ENCODE data around the gene ARHGEF28. TPM values are rescaled to one million over a fixed set of nuclear protein-coding genes. Genes with fewer than 3 reads are reported as not detected.

Gene ARHGEF28
- total and polyA plus RNA-seq, 10 of the 15 experiments (the other 5 are each of a cell fraction or from before 2014, with no cell fraction given) = 0.10 to 0.72 (median 0.22) TPM; not detected in 2

GRCh38 chr5:73812962-73813588, 187.1 kb downstream of the ARHGEF28 start:
- SMC1A ChIA-PET (ENCODE audit: uncharacterized antibody, unreplicated experiment) = interaction anchor here (1.0 to 1.5 kb wide), 2 partner anchors 9 to 276 kb away, joined by 3 read pairs; no protein-coding TSS in a partner anchor
- intact Hi-C loops (cut with micrococcal nuclease; ENCODE audit: unreplicated experiment) = no loop called here
- H3K36me3 ChIP-seq (ENCODE audit: control insufficient read depth in 2 of 2, insufficient read depth in 2 of 2, low read length in 1 of 2) = no peaks in the 10 kb centered on the region
- no peaks in the 10 kb centered on the region for H3K79me2 ChIP-seq (ENCODE audit: control insufficient read depth, insufficient read depth, low read length)
- no peaks in the 10 kb centered on the region for H4K20me1 ChIP-seq (ENCODE audit: control insufficient read depth, insufficient read depth)
- 48% methylated on average over 9 of the region's 9 CpGs for WGBS (ENCODE audit: insufficient coverage, insufficient replicate concordance, low lambda C conversion rate, missing lambda C conversion rate)
- no TSS peak for BruUV-seq (replicated peaks)
- RAD21 ChIA-PET (ENCODE audit: unreplicated experiment) = interaction anchor here (1.3 kb wide), 1 partner anchor 89 kb away, joined by 3 read pairs; no protein-coding TSS in a partner anchor
- no peak overlapping the region for H3K4me2 ChIP-seq (ENCODE audit: control insufficient read depth, insufficient read depth)
- POLR2A ChIA-PET = no interaction called here
- no peaks in the 10 kb centered on the region for H3K4me1 ChIP-seq (ENCODE audit: control insufficient read depth, insufficient read depth, low read length)
- no peak overlapping the region for H3K4me3 ChIP-seq
- CTCF ChIA-PET = interaction anchor here (0.6 to 1.3 kb wide), 6 partner anchors 17 to 900 kb away, joined by 3 to 7 read pairs (median 3); no protein-coding TSS in a partner anchor
- no peak for ATAC-seq
- no peak overlapping the region for H3K9ac ChIP-seq (ENCODE audit: control insufficient read depth, insufficient read depth, low read length)
- TF ChIP-seq RAD51 (IDR thresholded peaks at IDR 0.05) = no peak
- H3K27ac ChIP-seq (ENCODE audit: control insufficient read depth, insufficient read depth) = no peak overlapping the region
- H3K9me3 ChIP-seq (replicated peaks; ENCODE audit: control insufficient read depth, insufficient read depth, low read length) = no peaks in the 10 kb centered on the region
- H3K27me3 ChIP-seq (replicated peaks in 1 of 2; ENCODE audit: control insufficient read depth in 2 of 2, insufficient read depth in 2 of 2, low read length in 1 of 2) = no peaks in the 10 kb centered on the region; a peak in 1 of 4 replicates
- FAIRE-seq = no peak
- DNase-seq (ENCODE audit: low read depth, low spot score) = no peak
- no peak overlapping the region for H2AFZ ChIP-seq (ENCODE audit: control insufficient read depth, low read depth, low read length)
- in situ Hi-C loops (cut with MboI) = no loop called here

- 54% methylated on average over 8 of the region's 8 CpGs for WGBS (ENCODE audit: insufficient coverage, insufficient replicate concordance, low lambda C conversion rate, missing lambda C conversion rate)
- in situ Hi-C loops (cut with MboI) = no loop called here
These were observed 188.3 kb downstream of the ARHGEF28 start for GRCh38 chr5:73814233-73814846.

More at GRCh38 chr5:73814233-73814846, 188.3 kb downstream of the ARHGEF28 start:
- Histone ChIP-seq H3K9me3 (replicated peaks; ENCODE audit: control insufficient read depth, insufficient read depth, low read length) (no peaks in the 10 kb centered on the region), H3K36me3 (ENCODE audit: control insufficient read depth in 2 of 2, insufficient read depth in 2 of 2, low read length in 1 of 2) (no peaks in the 10 kb centered on the region), H4K20me1 (ENCODE audit: control insufficient read depth, insufficient read depth) (no peaks in the 10 kb centered on the region), H2AFZ (ENCODE audit: control insufficient read depth, low read depth, low read length) (no peak overlapping the region), H3K4me3 (no peak overlapping the region), H3K27ac (ENCODE audit: control insufficient read depth, insufficient read depth) (no peak overlapping the region), H3K9ac (ENCODE audit: control insufficient read depth, insufficient read depth, low read length) (no peak overlapping the region), H3K79me2 (ENCODE audit: control insufficient read depth, insufficient read depth, low read length) (no peaks in the 10 kb centered on the region), H3K27me3 (replicated peaks in 1 of 2; ENCODE audit: control insufficient read depth in 2 of 2, insufficient read depth in 2 of 2, low read length in 1 of 2) (no peaks in the 10 kb centered on the region), H3K4me1 (ENCODE audit: control insufficient read depth, insufficient read depth, low read length) (no peaks in the 10 kb centered on the region), H3K4me2 (ENCODE audit: control insufficient read depth, insufficient read depth) (no peak overlapping the region)
- CTCF ChIA-PET = interaction anchor here (0.6 to 2.1 kb wide), 3 partner anchors 12 to 224 kb away, joined by 3 to 8 read pairs (median 4); no protein-coding TSS in a partner anchor
- intact Hi-C loops (cut with micrococcal nuclease; ENCODE audit: unreplicated experiment) = no loop called here
- TF ChIP-seq IKZF2 (IDR thresholded peaks at IDR 0.05) = no peak
- no peak for TF ChIP-seq EP300 (IDR thresholded peaks at IDR 0.05; ENCODE audit: borderline replicate concordance in 1 of 2, control insufficient read depth in 1 of 2, low read depth in 2 of 2, low read length in 2 of 2)
- TF ChIP-seq, protein P1, sequence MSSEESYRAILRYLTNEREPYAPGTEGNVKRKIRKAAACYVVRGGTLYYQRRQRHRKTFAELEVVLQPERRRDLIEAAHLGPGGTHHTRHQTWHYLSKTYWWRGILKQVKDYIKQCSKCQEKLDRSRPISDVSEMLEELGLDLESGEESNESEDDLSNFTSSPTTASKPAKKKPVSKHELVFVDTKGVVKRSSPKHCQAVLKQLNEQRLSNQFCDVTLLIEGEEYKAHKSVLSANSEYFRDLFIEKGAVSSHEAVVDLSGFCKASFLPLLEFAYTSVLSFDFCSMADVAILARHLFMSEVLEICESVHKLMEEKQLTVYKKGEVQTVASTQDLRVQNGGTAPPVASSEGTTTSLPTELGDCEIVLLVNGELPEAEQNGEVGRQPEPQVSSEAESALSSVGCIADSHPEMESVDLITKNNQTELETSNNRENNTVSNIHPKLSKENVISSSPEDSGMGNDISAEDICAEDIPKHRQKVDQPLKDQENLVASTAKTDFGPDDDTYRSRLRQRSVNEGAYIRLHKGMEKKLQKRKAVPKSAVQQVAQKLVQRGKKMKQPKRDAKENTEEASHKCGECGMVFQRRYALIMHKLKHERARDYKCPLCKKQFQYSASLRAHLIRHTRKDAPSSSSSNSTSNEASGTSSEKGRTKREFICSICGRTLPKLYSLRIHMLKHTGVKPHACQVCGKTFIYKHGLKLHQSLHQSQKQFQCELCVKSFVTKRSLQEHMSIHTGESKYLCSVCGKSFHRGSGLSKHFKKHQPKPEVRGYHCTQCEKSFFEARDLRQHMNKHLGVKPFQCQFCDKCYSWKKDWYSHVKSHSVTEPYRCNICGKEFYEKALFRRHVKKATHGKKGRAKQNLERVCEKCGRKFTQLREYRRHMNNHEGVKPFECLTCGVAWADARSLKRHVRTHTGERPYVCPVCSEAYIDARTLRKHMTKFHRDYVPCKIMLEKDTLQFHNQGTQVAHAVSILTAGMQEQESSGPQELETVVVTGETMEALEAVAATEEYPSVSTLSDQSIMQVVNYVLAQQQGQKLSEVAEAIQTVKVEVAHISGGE (CRISPR knock-in tag; IDR thresholded peaks at IDR 0.05) = no peak
- TF ChIP-seq CHD1 (IDR thresholded peaks at IDR 0.05; ENCODE audit: low read depth, low read length) = no peak
- DNase-seq (ENCODE audit: low read depth, low spot score) = no peak
- RAD21 ChIA-PET (ENCODE audit: unreplicated experiment) = interaction anchor here (1.4 kb wide), 1 partner anchor 19 kb away, joined by 3 read pairs; no protein-coding TSS in a partner anchor
- no TSS peak for BruUV-seq (replicated peaks)
- SMC1A ChIA-PET (ENCODE audit: uncharacterized antibody, unreplicated experiment) = interaction anchor here (1.0 to 1.7 kb wide), 4 partner anchors 13 to 78 kb away, joined by 3 to 5 read pairs (median 4); no protein-coding TSS in a partner anchor
- no peak for FAIRE-seq
- POLR2A ChIA-PET = interaction anchor here (0.5 kb wide), 1 partner anchor 428 kb away, joined by 9 read pairs; no protein-coding TSS in a partner anchor
- no peak for ATAC-seq

All from GM12878 (cell line).